NCI-H524 treated with DMSO at 0.1 percent for 48 hours (cell line): ENCODE measurements around the gene CERS2.

Experiments used
- DNase-seq: peaks from one replicate; lab custom pipeline; 2025; lab: John Stamatoyannopoulos, UW

CERS2 gene

DNA sequence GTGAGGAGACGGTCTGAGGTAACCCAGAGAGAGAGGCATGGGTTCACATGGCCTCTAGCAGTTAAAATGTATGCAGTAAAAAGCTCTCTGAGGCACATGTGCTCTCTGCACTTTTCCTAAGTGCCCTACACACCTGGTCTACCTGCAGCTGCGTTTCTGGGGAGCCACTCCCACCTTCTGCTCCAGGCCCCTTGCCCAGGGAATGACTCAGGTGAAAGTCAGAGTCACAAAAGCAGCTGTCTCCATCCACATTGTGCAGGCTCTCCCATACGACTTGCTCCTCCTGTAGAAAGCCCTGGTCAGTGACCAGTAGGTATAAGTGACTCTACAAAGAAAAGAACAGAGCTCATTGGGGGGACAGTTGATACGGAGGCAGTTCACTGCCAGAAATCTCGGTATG is 23.3 kb upstream of the CERS2 start:
- no peak for DNase-seq

DNA sequence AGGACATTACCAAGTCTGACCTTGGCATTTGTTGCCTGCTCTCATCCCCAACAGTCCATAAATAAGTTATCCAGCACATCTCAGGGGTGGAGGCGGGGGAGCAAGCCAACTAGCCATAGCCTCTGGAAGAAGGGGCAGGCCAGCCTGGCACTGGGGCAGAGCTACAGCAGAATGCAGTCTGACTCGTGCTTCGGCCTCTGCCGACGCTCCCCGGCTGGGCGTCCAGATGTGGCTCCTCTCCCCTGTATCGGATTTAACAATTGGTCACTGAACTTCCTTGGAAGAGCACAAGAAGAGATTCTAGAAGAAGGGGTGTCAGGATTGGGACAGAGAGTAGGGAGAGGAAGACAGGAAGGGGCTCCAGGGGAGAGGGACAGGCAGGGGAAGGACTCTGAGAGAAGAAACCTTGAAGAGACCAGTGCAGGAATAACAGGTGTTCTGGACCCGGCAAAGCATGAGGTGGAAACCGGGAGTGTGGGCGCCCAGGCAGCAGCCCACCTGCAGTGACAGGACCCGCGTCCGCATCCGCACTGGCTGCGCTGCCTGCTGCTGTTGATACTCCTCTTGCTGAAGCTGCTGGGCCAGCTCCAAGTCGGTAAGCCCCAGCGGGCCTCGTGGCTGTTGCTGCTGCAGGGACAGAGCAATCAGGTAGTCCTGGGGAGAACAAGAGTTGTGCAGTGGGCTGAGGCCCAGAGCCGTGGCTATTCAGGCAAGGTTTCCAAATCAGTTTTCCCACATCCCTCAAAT is 22.7 kb upstream of the CERS2 start:
- DNase-seq = no peak

DNA sequence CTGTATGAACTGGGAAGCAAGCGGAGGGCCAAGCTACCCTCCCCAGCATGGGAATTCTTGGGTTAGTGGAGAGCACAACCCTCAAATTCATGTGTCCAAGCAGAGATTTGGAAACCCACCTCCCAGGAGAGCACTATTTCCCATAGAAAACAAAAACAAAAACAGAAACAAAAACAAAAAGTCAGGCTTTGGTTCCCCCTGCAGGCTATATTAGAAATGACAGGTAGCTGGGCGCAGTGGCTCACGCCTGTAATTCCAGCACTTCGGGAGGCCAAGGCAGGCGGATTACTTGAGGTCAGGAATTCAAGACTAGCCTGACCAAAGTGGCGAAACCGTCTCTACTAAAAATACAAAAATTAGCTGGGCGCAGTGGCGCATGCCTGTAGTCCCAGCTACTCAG is 21.3 kb upstream of the CERS2 start:
- DNase-seq = no peak

DNA sequence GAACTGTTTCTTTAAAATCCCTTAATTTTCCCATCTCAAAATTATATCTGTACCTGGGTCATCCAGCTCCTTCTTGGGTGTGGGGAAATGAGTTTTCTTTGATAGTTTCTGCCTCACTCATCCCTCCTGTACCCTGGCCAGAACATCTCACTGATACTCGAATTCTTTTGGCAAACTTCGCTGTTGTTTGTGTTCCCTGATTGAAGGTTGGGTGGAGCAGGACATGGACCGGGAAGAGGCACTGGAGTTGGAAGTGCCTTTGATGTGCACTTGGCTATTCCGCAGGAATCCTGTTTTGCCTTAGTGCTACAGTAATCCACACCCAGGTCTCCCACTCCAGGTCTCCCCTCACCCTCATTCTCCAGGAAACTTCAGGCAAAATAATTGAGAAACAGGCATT is 20.8 kb upstream of the CERS2 start:
- no peak for DNase-seq

DNA sequence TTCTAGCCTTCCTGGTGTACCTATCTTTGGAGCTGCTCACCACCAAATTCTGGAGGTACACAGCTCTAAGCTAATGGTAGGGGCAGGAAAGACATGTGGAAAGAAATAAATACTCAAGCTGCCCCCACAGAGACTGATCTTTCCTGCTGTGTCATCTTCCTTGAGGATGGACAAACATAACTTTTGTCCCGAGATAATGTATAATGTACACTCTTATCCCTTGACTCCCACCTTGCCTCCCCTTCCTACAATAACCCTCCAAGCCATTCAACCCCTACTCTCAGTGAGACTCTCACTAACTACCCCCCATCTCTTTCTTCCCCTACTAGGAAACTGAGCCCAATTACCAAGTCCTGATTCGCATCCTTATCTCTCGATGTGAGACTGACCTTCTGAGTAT is 19.6 kb upstream of the CERS2 start:
- no peak for DNase-seq

DNA sequence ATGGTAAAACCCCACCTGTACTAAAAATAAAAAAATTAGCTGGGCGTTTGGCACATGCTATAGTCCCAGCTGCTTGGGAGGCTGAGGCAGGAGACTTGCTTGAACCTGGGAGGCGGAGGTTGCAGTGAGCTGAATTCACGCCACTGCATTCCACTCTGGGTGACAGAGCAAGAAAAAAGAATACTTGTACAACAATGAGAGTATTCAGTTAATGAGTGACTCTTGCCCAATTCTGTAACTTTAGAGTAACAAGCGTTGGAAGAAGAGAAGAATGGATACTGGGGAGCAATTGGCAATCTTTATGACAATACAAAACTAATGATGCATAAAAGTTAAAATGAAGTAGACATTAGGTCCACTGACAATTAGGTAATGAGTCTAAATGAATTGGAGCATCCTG is 18.0 kb upstream of the CERS2 start:
- DNase-seq = no peak

DNA sequence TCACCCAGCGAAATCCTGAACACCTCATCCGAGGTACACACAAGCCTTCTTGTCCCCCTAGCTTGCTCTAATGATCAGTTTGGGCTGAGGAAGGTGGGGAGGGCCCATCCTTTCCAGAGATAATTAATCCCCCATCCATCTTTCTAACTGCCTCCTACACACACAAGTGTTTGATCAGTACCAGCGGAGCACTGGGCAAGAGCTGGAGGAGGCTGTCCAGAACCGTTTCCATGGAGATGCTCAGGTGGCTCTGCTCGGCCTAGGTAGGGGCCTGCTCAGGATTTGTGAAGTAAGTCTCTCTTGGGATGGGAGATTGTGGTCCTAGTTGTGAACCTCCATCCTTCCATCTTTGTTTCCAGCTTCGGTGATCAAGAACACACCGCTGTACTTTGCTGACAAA is 13.3 kb upstream of the CERS2 start:
- DNase-seq = no peak

DNA sequence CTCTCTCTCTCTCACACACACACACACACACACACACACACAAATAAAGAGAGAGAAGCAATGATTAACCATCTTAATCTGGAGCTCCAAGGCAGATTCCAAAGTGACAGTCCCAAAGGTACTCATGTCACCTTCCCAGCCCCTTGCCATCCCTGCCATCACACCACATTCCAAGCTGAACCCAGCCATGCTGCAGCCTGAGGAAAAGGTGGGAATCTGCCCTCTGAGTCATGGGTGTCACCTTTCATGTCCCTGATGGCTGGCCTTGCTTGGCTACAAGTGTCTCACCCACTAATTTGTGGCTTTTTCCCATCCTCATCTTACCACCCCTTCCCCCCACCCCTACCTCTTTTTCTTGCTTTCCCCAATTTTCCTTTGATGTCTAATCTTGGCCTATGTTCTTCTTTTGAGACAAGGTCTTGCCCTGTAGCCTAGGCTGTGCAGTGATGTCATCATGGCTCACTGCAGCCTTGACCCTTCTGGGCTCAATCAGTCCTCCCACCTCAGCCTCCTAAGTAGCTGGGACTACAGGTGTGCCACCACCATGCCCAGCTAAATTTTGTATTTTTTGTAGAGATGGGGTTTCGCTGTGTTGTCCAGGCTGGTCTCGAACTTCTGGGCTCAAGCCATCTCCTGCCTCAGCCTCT is 10.7 kb upstream of the CERS2 start:
- DNase-seq = no peak

DNA sequence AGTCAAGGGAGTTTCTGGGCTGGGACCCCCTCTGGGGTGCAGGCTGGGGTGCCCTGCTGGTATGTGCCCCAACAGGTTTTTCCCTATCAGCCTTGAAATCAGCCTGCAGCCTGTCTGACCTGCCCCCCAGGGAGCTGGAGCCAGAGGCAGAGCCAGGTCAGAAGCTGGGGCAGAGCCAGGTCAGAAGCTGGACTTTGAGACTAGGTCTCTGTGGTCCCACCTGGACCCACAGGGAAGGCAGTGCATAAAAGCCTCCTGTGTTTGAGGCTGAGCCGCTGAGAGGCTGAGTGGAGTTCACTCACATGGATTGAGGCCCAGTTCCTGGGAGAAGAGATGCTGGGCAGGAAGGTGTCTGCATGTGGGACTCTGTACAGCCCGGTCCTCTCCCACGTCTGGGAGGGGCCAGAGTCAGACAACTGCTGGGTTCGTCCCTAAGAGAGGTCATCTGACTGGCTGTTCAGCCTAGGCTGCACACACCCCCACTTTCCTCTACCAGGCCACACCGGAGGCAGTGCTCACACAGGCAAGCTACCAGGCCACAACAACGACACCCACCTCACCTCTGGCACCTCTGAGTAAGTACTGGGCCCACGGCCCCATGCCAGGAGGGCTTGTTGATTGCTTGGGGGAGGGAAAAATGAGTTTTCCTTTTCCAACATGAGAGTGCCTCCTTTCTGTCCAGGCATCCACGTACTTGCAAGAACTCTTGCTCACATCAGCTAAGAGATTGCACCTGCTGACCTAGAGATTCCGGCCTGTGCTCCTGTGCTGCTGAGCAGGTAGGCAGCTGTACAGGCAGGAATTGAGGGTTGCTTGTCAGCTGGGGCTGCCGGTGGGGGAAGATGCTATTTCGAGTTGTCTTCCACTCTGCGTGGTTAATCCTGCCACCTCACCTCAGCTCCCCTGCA is 7.4 kb upstream of the CERS2 start, which contains the start of gene ANXA9:
ANXA9 (plus strand) TSS at position 488 of the 908 bp plus-strand sequence. CDS start 814 bp downstream, outside the sequence.
- DNase-seq = no peak

DNA sequence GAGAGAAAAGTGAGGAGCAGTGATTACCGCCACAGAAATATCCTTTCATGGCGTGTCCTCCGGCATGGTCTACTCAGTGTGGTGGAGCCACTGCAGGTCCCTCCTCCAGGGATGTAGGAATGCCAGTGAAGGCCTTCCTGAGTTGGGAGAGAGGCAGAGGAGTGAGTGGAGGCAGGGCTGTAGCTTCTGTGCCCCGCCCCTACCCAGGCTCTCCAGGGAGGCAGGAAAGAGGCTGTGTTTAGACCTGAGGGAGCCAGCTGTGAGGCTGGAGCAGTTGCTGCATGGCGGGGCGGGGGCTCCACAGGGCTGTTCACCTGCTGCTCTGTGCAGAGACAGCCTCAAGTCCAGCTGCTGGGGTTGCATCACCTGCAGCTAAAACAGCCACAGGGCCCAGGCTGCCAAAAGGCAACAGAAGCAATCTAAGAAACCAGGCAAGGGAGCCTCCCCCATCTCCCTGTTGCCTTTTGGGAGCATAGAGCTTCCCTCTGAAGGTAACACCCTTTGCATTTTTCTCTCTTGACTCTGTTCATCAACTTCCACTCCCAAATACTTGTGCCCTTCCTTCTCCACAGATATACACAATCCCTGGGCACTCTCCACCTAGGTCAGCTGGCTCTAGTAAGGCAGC is 6.7 kb upstream of the CERS2 start:
- DNase-seq = no peak

DNA sequence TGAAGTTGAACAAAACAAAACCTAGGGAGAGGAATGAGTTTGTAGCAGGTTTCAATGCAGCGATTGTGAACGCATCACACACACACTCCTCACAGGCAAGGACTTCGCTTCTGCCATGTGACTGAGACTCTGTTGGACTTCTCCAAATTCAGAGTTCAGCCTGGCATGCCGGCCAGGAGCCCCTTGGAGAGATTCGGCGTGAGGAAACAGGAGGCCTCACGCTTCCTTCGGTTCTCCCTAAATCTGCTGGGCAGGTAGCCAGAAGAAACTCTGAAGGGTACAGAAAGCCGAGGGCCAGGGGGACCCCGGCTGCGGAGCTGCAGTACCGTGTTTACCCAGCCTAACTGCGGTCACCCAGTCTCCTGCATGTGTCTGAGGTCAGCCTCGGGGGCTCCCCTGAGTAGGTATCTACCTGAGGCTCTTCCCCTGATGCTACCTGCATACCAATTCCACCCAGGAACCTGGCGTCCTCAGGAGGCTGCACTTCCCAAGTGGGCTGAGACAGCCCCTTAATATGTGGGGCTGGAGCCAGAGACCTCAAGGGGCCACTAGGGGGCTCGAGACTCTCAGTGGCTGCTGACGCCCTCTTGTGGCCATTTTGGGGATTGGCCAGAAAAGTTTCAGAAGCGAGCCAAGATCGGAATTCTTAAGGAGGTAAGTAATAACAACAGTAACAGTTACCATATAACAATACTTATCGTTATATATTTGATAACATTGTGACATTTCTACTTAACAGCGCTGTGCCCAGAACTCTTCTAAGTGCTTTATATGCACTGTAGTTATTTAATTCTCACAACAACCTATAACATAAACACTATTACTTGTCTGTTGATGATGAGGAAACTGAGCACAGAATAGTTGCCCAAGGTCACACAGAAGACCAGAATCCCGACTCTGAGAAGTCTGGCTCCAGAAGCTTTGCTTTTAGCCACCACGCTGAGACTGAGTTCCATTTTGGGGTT is 4.7 kb upstream of the CERS2 start:
- DNase-seq = no peak

DNA sequence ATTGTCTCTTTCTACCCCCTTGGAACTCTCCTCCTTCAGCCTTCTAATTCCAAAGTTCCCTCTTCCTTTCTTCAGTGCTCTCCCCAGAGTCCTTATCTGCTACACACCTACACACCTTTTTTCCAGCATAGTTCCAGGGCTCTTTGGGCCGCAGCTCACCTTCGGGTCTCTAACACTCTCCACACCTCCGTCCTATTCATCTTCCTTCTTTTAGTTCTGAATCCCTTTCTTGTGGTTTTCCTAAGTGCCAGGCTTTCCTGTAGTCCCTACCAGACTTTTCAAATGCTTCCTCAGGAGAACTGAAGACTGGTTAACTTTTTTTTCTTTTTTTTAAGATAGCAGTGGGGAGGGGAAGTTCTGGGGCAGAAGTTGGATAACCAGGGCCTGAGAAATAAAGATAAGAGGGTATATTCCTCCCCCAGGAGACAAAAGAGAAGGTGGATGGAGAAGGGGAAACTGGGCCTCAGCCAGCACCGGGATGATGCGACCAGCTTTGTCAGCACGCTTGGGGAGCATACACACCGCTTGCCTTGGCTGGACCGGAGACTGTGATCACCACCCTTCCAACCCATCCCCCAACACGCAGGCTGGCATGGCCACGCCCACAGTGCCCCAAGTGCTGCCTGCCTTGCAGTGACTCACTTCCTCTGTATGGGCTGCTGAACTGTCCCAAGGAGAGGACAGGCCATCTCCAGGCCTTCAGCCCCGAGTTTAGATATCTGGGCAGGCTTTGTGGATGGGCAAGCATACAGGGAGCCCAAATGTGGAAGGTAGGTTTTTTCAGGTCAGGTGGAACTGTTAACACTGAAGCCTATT is 2.5 kb upstream of the CERS2 start:
- DNase-seq = no peak

DNA sequence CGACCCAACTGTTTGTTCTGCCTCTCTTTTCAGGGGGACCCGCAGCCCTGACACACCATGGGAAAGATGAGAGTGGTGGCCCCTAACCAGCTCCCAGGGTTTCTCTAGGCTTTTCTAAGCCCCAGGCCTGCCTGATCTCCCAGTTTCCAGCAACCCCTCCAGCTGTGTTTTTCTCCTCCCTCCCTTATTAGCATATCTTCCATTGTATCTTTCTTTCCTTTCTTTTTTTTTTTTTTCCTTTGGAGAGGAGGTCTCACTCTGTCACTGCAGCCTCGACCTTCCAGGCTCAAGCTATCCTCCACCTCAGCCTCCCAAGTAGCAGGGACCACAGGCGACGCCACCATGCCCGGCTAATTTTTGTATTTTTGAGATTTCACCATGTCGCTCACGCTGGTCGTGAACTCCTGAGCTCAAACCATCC is 1.8 kb upstream of the CERS2 start:
- no peak for DNase-seq

DNA sequence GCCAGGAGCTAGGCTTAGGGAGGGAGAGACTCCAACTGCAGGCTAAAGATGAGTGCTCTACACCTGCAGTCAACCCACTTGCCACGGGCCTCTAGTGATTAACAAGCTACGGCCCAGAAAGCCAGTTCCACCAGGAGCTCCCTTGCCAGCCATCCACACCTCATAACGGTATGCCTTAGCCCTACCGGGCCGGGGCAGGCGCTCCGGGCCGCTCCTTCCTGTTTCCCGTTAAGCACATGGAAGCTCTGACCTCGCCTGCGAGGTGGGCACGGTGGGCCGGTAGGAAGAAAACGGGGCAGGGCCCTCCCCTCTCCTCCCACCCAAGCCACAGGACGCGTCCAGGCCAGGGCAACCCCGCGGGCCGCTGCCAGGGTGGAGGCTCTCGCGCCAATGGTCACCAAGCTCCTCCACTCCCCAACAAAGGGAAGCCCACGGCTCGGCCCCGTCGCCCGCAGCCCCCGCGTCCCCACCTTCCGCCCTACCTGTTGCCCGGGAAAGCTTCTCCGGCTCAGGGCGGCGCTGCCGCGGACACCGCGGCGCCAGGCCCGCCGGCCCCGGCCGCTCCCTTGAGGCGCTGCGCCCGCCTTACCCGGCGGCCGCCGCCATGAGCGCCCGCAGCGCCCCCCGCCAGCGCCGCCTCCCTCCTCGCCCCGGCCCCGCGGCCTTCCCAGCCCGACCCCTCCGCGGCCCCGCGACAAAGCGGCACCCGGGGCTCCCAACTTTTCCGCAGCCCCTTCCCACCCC is 627 bp downstream of the CERS2 start:
- no peak for DNase-seq

DNA sequence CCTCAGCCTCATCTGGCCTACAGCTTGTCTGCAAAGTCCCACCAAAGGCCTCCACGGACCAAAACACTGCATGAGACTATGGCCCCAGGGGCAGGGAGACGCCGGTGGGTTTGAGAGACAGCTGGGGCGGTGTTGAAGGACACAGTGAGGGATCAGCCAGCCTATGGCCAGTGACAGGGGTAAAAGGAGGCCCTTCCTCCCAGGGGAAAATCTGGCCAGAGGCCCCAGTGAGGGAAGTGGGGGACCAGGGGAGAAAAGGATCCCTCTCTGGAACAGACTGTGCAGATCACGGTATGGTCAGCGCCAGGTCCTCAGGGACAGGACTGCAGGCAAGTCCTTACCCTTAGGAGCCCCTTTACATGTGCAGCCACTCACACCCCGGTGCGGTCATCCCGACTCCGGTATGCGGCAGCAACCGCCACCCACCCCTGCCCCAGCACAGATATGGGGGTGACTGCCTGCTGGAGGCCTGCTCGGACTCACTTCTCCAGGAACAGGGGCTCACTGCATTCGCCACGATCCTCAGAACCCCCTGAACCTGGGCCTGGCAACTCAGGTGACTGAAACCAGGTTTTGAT is 1.3 kb downstream of the CERS2 start:
- no peak for DNase-seq

DNA sequence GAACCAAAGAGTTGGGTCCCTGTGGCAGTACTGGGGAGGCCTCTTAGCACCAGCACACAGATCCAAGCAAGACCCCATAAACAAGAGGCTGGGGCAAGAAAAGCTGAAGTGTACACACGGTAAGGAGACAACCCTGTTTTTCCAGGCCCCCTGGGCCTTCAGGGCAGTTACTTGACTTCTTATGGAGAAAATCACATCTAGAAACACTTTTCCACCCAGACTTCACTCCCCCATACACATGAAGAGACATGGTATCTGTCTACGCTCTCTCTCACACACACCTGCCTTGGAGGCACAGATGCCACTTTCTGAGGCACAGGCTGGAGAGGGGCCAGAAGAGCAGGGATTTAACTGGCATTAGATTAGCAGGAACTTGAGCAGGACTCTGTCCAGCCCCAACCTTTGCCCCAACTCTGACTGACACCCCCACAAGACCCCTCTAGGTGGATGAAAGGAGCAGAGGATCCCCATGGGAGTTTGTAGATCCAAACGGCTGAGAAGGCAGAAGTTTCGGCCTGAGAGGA is 2.2 kb downstream of the CERS2 start:
- DNase-seq = no peak

DNA sequence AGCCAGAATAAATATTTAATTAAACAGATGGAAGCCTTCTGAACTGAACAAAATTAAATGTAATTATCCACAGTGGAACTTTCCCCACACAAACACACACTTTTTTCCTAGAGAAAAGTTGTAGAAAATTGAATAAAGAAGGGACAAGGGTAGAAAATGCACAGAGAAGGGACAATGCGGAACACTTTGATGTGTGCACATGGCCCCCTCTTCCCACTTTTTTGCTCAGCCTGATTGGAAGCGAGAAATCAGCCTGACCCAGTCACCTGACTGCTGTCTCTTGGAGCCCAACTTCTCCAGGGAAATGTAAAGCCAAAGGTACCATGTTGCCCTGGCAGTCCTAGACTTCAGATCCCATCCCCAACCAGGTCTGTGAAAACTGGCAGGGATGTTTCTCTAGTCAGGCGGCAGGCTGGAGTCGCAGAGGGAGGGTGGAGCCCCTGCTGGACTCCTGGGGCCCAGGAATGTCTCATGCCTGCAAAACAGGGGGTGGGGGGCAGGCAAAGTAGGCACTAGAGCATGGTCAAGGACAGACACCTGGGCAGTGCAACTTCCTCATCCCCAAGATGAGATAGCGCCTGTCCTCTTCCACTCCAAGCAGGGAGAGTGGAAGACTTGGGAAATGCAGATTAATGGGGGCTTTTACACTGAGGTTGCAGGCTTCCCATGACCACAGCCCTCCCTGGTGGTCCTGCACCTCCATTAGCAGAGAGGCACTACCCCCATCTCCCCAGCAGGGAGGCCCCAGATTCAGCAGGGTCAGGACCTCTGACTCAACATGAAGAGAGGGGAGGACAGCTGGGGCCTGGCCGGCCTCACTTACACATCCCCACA is 2.8 kb downstream of the CERS2 start:
- DNase-seq = no peak
